GM15510 (cell line): ENCODE measurements around the gene THSD4.

Source experiments
- POLR2A ChIP-seq: IDR thresholded peaks from 3 replicates; pipeline ENCODE4 v1.6.1; 2011; ENCODE audit warnings: borderline replicate concordance; ENCODE audit not compliant: insufficient read length; ENCODE audit errors: extremely low read depth

Gene THSD4

DNA sequence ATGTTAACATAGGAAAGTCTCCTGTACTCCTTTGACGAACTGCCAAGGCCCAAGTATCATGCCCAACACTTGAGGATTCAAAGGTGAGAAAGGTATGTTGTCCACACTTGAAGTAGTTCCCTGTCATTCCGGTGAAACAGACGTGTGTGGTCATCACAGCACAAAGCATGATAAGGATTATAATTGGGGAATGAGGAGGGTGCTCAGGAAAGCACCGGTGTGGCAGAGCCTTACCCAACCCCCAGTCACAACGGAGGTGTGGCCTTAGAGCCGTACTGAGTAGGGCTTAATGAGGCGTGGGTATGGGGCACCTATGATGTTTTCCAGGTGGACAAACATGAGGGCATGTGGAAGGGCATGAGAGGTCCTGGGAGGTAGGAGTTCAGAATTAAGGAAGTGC lies 492.1 kb downstream of the THSD4 start:
- no peak for TF ChIP-seq POLR2A

DNA sequence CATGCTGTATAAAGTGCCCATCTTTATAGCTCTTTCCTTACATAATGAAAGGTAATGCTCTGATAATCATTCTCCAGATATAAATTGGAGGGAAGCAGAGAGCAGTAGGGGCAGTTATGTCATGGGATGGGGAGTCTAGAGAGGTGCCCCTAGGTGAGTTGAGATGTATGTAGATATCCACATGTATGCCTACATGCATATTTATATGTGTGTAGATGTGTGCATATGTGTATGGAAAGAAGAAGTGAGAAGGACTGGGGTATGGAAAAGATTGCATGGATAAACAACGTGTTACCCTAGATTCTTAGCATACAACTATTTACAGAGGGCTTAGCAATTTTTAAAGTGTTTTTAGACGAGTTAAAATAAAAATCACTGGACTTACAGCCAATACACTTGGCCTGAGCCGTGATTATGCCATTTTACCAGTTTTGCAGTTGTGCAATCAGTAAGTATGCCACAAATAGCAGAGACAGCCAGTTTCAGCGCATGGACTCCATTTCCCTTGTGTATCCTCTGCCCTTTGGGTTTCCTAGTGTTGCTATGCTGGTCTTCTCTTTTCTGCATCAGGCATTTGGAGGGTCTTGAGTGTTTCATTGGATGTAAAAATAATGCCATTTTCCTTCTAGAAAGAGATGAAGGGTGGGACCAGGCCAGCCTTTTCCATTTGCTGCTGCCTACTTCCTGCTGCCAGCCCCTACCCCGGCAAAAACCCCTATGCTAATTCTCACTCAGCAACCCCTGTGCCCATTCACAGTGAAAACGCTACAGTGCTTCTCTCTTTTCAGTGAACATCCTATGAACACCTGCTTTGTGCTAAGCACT lies 495.7 kb downstream of the THSD4 start:
- TF ChIP-seq POLR2A, result no peak

DNA sequence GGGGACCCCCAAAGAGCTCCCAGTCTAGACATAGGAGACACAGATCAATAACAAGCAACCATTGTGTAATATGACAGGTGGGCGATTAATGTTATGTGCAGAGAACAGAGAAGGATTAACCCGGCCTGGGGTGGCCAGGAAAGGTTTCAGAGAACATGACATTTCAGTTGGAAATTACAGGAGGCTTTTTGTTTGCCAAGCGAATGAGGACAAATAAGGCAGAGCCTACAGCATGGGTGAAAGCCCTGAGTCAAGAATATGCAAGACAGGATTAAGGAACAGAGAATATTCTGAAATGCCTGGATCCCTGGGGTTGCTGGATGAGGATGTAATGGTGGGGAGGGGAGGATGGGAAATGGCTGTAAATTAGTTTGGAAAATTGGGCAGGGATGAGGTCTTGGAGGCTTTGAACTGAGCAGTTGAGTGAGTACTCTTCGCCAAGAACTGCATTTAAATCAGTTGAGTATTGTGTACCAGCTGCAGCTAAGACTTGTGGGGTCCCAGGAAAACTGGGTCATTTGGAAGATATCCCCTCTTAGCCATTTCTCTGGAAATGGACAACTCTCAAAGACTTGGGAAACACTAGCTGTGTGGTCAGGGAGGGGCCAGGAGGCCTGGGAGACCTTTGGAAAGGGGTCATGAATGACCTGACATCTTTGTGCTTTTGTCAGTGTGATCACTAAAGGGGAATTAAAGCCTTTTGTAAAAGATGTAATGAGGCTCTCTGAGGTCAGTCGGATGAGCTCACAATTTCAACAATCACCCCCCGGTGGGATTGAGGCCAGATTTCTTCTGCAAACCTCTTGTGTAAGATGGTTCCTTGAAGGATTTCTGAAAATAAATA lies 496.5 kb downstream of the THSD4 start:
- no peak for TF ChIP-seq POLR2A

DNA sequence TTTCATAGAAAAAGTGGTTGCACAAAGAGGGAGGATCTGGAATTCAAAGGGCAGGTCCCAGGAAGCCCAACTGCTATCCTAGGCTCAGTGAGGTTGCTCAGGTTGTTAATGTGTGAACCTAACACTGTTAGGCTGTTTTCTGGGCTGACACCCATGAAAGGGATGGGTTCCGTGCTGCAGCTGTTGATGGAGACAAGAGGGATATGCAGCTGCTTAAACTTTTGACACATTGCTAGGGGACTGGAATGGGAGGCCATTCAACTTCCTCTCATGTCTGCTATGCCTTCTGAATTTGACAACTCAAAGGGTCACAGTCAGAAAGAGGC lies 497.1 kb downstream of the THSD4 start:
- TF ChIP-seq POLR2A, result no peak

DNA sequence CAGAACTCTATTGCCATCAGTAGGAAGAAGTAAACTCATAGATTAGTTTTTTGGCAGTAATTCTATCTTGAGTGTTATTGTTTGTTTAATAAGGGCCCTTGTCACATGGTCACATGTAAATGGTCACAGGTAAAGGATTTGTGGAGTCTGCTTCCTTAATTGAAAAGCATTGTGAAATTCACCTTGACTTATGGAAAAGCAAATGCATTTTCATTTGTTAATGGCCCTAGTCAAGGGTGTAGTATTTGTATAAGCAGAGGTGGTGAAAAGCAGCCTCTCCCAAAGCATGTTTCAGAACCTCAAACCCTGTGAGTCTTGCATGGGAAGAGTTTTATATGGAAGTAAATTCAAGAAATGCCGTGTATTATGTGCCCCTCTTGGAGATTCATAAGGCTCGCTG lies 497.6 kb downstream of the THSD4 start:
- no peak for TF ChIP-seq POLR2A

DNA sequence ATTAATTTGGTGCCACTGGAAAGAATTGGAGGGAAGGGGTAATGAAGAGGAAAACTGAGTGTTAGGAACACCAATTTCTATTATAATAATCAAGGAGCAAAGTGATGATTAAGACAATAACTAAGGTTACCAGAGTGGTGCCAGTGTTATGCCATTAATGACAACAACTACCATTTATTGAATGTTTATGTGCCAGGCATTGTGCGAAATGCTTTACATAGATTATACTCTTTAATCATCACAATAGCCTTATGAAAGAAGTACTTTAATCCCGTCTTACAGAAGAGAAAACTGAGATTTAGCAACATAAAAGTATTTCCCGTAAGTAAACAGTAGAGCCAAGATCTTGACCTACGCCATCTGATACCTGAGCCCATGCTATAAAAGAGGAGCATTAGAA lies 507.8 kb downstream of the THSD4 start:
- TF ChIP-seq POLR2A, result no peak

DNA sequence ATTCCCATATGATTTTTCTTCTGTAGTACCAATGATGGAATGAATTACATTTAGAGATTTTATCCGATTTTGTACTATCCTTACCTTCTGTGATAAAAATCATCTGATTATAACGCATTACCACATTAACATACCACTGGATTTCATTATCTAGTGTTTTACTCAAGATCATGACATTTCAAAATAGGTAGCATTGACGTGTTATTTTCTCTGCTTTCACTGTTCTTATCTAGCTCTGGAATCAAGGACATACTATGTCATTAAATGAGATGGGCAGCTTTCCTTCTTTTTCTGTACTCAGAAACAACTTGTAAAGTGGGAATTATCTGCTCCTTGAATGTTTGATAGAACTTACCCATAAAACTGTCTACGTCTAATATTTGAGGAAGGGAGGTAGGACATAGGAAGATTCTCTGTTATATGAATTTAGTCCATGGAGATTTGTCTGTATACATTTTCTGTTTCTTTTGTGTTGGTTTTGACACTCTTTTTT lies 511.4 kb downstream of the THSD4 start:
- TF ChIP-seq POLR2A, result no peak

DNA sequence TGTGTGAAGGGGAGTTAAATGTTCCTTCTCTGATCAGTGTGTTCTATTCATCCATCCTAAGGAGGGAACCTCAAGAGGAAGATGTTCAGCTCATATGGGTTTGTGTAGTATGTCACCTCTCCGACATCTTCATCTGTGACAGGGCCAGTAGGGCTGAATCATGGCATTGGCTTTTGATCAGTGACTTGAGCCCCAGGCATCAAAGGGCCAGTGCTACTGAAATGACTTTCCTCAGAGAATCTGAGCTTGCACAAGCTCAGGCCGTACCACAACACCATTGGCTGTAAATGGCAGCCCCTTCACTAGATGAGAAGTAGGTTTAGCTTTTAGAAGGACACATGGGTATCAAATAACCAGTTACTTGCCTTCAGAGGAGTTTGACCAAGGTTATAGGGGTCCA lies 511.9 kb downstream of the THSD4 start:
- TF ChIP-seq POLR2A, result no peak

DNA sequence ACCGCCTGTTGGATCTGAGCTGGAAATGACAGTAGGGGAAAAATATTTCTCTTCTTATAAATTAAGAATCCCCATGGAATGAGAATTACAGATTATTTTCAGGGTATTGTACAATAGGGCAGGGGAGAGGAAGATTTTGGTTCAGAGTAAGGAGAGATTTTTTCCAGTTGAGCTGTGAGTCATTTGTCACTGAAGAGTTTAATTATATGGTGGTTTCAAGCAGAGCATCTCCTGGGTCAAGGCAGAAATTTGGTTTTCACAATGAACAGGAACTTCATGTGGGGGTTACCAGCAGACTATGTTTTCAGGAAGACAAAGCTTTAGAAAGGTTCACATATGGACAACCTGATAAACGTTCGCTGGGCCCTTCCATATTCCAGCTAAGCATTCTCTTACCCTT lies 512.3 kb downstream of the THSD4 start:
- no peak for TF ChIP-seq POLR2A

DNA sequence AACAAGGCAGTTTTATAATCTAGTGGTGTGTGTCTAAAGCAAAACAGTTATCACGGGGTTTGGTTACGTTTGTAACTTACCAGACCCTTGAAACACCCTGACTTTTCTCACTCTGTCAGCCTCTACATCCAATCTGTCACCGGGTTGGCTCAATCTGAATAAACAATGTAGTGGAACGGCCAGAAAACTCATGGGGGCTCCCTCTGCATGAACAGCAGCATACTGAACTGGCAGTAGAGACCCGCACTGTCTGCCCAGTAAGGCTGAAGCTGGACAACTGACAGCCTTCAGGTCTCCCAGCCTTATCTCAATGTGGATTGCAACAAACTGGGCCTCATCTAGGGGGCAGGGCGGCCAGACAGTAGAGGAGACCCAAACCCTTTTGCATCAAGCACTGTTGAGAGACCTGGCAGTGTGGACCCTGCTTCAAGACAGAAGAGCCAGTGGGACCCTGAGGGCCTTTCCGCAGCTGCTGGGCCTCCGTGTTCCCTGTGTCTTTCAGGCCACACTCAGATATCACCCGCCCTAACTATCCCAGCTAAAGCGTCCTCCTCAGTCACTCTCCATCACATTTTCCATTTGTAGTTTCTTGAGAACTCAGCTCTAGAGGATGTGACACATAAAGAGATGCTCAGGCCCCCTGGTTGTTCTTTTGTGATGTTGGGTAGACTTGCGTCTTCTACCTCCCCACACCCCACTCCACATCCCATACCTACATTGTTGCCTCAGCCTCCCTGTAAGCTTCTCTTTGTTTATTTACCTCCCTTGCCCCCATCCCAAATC lies 513.9 kb downstream of the THSD4 start:
- TF ChIP-seq POLR2A, result no peak

DNA sequence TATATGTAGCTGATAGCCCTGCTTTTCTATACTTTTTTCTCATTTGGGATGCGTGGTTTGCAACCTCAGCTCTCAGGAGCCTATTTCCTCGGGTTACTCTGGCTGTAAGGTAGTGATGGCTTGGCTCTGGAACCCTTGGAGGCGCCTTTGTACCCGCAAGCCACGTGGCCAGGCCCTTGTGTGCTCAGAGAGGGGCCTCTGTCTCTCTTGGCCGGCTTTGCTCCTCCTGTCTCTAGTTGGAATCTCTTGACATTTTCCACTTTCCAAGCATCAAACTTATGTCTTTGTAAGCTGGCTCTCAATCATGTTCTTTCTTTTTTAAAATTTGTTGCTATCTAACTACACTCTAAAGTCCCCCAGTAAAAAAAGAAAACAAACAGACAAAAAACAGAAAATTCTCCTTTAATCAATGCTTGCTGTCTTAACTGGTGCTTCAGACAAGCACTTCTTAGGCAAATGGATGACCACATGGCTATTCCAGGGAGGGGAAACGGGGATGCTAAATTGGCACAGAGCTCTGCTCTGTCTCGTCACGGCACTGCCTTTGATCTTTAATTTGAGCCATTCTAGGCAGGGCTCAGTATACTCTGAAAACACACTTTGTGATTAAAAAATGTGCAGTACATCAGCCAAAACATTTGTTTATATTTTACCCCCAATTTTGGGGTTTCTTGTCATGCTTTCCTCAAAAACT lies 514.7 kb downstream of the THSD4 start:
- no peak for TF ChIP-seq POLR2A

DNA sequence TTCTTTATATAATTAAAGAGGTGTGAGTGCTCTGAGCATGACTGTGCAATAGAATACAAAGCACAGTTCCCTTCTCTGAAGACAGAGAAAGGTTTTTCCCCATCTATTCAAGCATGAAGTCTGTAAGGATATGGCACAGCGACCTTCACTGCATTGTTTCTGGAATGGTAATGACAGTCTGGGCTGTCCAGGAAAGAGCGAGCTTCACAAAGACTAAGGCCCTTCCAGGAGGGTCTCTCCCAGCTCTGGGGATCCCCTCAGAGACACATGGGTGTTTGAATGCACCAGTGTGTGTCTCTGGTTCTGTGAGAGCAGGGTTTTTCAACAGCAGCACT lies 515.2 kb downstream of the THSD4 start:
- no peak for TF ChIP-seq POLR2A

DNA sequence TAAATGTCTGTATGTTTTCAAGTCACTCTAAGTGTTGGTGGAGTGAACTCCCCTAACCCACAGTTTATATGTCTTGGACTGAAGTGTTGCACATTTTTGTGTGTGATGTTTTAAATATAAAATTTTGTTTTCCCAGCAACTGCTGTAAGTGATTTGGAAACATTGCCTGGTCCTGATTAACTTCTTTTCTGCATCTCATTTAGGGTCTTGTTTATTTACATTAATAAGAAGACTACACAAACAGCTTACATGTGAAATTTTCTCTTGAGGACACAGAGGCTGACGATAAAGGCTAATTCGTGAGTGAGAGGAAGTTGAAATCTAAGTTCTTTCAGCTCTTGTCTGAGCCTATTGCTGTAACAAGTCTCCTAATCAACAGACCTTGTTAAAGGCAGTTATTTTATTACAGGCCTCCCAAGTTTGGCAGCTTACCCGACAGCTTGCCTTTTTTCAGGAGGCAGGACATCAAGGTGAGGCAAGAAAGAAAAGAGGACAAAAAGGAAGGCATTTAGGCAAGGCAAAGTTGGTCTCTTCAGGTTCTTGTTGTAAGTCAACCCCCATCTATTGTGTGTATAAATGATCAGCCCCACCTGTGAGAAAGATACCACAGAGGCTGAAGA lies 517.4 kb downstream of the THSD4 start:
- no peak for TF ChIP-seq POLR2A
